HepG2 (cell line): ENCODE results near the gene SDE2. TPM values are rescaled to one million over a fixed set of nuclear protein-coding genes. Genes with fewer than 3 reads are reported as not detected.

Experiments used
- ATAC-seq: fragments of 200-7000 bp; cut with Tn5 transposase; 3 replicates; pipeline ENCODE4 v1.9.1; 2020; ENCODE audit warnings: mild to moderate bottlenecking, moderate library complexity
- BruUV-seq: library from RNA; stranded (reverse); fragments of 400-500 nt; replicated peaks from 2 replicates; lab custom pipeline; 2021; lab: Mats Ljungman, UMichigan
- CTCF ChIA-PET: fragments of 300-600 bp; formaldehyde crosslinking; extraction: SDS; loops from one replicate; lab custom pipeline; 2021; ENCODE audit warnings: low total read pairs, inconsistent platforms, low intra/inter-chr PET ratio; lab: Yijun Ruan, JAX
- POLR2A ChIA-PET: fragments of 350-600 bp; sonication (Branson Sonifier 250); formaldehyde crosslinking; loops from one replicate; lab custom pipeline; 2020; ENCODE audit warnings: antibody characterized with exemption, inconsistent platforms; lab: Yijun Ruan, JAX
- DNase-seq: peaks from one replicate; pipeline ENCODE4 v3.0.0-alpha.2; 2015; ENCODE audit warnings: low spot score
- FAIRE-seq: peaks from 3 replicates; lab custom pipeline; 2011; peaks lifted over from hg19 to GRCh38; lab: Jason Lieb, UNC
- H2AFZ ChIP-seq: one replicate; pipeline ENCODE4 v1.6.1; 2011; ENCODE audit warnings: low read length, inconsistent platforms
- H3K27ac ChIP-seq: fragments of 300-600 bp; 3 replicates; pipeline ENCODE4 v1.8.0; 2011; ENCODE audit warnings: mixed run types, mild to moderate bottlenecking, mixed read lengths, low read length, inconsistent platforms; ENCODE audit not compliant: insufficient read depth; ENCODE audit errors: extremely low read length
- H3K27me3 ChIP-seq, 2 experiments: fragments of 200-600 bp in 1 of 2; 2 replicates in 1 of 2; 3 replicates in 1 of 2; pipeline versions ENCODE4 v1.6.0 to v1.8.0; 2011; ENCODE audit warnings: low read length in 2 of 2, mild to moderate bottlenecking in 2 of 2, moderate library complexity in 2 of 2, inconsistent platforms in 1 of 2; ENCODE audit not compliant: insufficient read depth in 2 of 2, control insufficient read depth in 1 of 2
- H3K36me3 ChIP-seq, 2 experiments: fragments of 200-600 bp in 1 of 2; replicated peaks in 1 of 2; 2 replicates in 1 of 2; 3 replicates in 1 of 2; pipeline versions ENCODE4 v1.5.1 to v1.8.0; 2011; ENCODE audit warnings: low read length in 2 of 2, inconsistent platforms in 1 of 2; ENCODE audit not compliant: insufficient read depth in 2 of 2, control insufficient read depth in 1 of 2
- H3K4me1 ChIP-seq: 2 replicates; pipeline ENCODE4 v1.5.1; 2012; ENCODE audit warnings: low read length, inconsistent platforms; ENCODE audit not compliant: insufficient read depth
- H3K4me2 ChIP-seq: 2 replicates; pipeline ENCODE4 v1.6.0; 2011; ENCODE audit warnings: low read depth, low read length, inconsistent platforms
- H3K4me3 ChIP-seq, 3 experiments: fragments of 200-600 bp in 1 of 3; sonication (generic), shearing (Covaris generic) in 1 of 3; replicated peaks in 1 of 3; 2 replicates each; pipeline ENCODE4 v1.5.1; 2011 to 2016; ENCODE audit warnings: low read length in 3 of 3, inconsistent platforms in 2 of 3, low read depth in 2 of 3, mild to moderate bottlenecking in 2 of 3, control low read depth in 1 of 3, mixed read lengths in 1 of 3; ENCODE audit not compliant: insufficient read depth in 1 of 3
- H3K79me2 ChIP-seq: one replicate; pipeline ENCODE4 v1.6.1; 2011; ENCODE audit warnings: low read length, inconsistent platforms; ENCODE audit not compliant: insufficient read depth
- H3K9ac ChIP-seq: 2 replicates; pipeline ENCODE4 v1.6.0; 2011; ENCODE audit warnings: mild to moderate bottlenecking, low read depth, low read length, inconsistent platforms; ENCODE audit not compliant: insufficient read depth
- H3K9me3 ChIP-seq: 2 replicates; pipeline ENCODE4 v1.5.1; 2012; ENCODE audit warnings: mild to moderate bottlenecking, low read length
- H4K20me1 ChIP-seq: 2 replicates; pipeline ENCODE4 v1.6.0; 2011; ENCODE audit warnings: inconsistent platforms, mild to moderate bottlenecking, low read length, moderate library complexity; ENCODE audit not compliant: insufficient read depth
- ARNTL ChIP-seq: sonication (generic); formaldehyde crosslinking; IDR thresholded peaks from 2 replicates; pipeline ENCODE4 v1.4.0; 2020; ENCODE audit warnings: mild to moderate bottlenecking, missing genetic modification reagents
- KAT7 ChIP-seq: IDR thresholded peaks from 2 replicates; pipeline ENCODE4 v1.6.1; 2018; ENCODE audit warnings: borderline replicate concordance, missing compliant biosample characterization
- PRDM10 ChIP-seq: sonication (generic); formaldehyde crosslinking; IDR thresholded peaks from 2 replicates; pipeline ENCODE4 v1.4.0; 2020; ENCODE audit warnings: low read depth, missing genetic modification reagents
- RORA ChIP-seq: sonication (generic); formaldehyde crosslinking; IDR thresholded peaks from 2 replicates; pipeline ENCODE4 v1.5.0; 2020; ENCODE audit warnings: mild to moderate bottlenecking, missing genetic modification reagents, moderate library complexity
- ZBTB43 ChIP-seq: sonication (generic); formaldehyde crosslinking; conservative IDR thresholded peaks from 2 replicates; pipeline ENCODE4 v1.4.0; 2020; ENCODE audit warnings: missing genetic modification reagents
- ZNF614 ChIP-seq: IDR thresholded peaks from 2 replicates; pipeline ENCODE4 v1.6.1; 2018; ENCODE audit warnings: missing biosample characterization, missing genetic modification reagents, inconsistent platforms, borderline replicate concordance
- WGBS: methylation state at CpG from one replicate; pipeline ENCODE4 v1.1.6; 2017; ENCODE audit warnings: low lambda C conversion rate; 5-methylcytosine and 5-hydroxymethylcytosine counted together
- in situ Hi-C: cut with HindIII; loops from 2 replicates; pipeline ENCODE4 v1.10.0; 2017; ENCODE audit warnings: low pct_unique_long_range_greater_than_20kb; ENCODE audit not compliant: extremely low pct_ligation_motif_present
- intact Hi-C: fragments of 100-400 bp; cut with micrococcal nuclease; formaldehyde crosslinking; loops from one replicate; pipeline ENCODE4 v1.10.0; 2022; ENCODE audit not compliant: unreplicated experiment
- polyA plus RNA-seq, 8 experiments: library from polyadenylated mRNA; depleted of rRNA in 3 of 8; stranded (reverse) in 7 of 8; unstranded in 1 of 8; fragments of >200 nt; fragmentation: Illumina TruSeq in 4 of 8; extraction: Trizol in 4 of 8; gene quantifications; 2 replicates each; pipeline versions ENCODE4 v1.2.1 to v1.2.3, GENCODE V29; 2011 to 2016; ENCODE audit warnings: low read depth in 4 of 8, missing spikeins in 1 of 8, mixed read lengths in 1 of 8; ENCODE audit not compliant: insufficient read depth in 1 of 8
- total RNA-seq, 5 experiments: library from RNA; depleted of rRNA; stranded (reverse); fragments of >200 nt; fragmentation: Illumina TruSeq; extraction: Trizol; gene quantifications; 2 replicates each; pipeline ENCODE4 v1.2.3, GENCODE V29; 2016; ENCODE audit warnings: low read depth in 1 of 5
- TF ChIP-seq, protein P1 (sequence below): IDR thresholded peaks from 2 replicates; pipeline ENCODE4 v1.6.1; 2012; ENCODE audit warnings: low read depth, low read length, improper control_type of control experiment
- TF ChIP-seq, protein P2 (sequence below): IDR thresholded peaks from 2 replicates; pipeline ENCODE4 v1.6.1; 2018; ENCODE audit warnings: missing genetic modification reagents
- TF ChIP-seq, protein P3 (sequence below): sonication (generic); formaldehyde crosslinking; IDR thresholded peaks from 2 replicates; pipeline ENCODE4 v1.4.0; 2020; ENCODE audit warnings: mild to moderate bottlenecking, missing genetic modification reagents

SDE2 gene
- total and polyA plus RNA-seq, 2 of the 13 experiments (the other 11 are each of a cell fraction or from before 2014, with no cell fraction given): 10.8 to 19.6 TPM

- Histone ChIP-seq H2AFZ (no peak overlapping the region), H3K4me3 (no peak overlapping the region), H3K4me1 (peaks cover 49% of the 10 kb centered on the region), H4K20me1 (no peaks in the 10 kb centered on the region), H3K4me2 (no peak overlapping the region), H3K9ac (no peak overlapping the region), H3K36me3 (no peaks in the 10 kb centered on the region), H3K27me3 (peaks cover 3 to 17% of the 10 kb centered on the region in 2 experiments; a peak in 3 of 5 replicates), H3K79me2 (no peaks in the 10 kb centered on the region), H3K27ac (no peak overlapping the region), H3K9me3 (no peaks in the 10 kb centered on the region)
- ATAC-seq (no peak), DNase-seq (no peak), FAIRE-seq (no peak)
- POLR2A ChIA-PET: no interaction called here
- no TSS peak for BruUV-seq
- in situ Hi-C loops (no loop called here), intact Hi-C loops (no loop called here)
- CTCF ChIA-PET: no interaction called here
- WGBS: 0% methylated on average over 1 of the region's 1 CpG
- no peak for TF ChIP-seq ZBTB43 (CRISPR knock-in tag)
- no peak for TF ChIP-seq RORA (CRISPR knock-in tag)
- TF ChIP-seq ZNF614 (CRISPR knock-in tag): no peak
- no peak for TF ChIP-seq KAT7
- TF ChIP-seq, protein P1, sequence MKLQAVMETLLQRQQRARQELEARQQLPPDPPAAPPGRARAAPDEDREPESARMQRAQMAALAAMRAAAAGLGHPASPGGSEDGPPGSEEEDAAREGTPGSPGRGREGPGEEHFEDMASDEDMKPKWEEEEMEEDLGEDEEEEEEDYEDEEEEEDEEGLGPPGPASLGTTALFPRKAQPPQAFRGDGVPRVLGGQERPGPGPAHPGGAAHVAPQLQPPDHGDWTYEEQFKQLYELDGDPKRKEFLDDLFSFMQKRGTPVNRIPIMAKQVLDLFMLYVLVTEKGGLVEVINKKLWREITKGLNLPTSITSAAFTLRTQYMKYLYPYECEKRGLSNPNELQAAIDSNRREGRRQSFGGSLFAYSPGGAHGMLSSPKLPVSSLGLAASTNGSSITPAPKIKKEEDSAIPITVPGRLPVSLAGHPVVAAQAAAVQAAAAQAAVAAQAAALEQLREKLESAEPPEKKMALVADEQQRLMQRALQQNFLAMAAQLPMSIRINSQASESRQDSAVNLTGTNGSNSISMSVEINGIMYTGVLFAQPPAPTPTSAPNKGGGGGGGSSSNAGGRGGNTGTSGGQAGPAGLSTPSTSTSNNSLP: no peak
- TF ChIP-seq, protein P2, sequence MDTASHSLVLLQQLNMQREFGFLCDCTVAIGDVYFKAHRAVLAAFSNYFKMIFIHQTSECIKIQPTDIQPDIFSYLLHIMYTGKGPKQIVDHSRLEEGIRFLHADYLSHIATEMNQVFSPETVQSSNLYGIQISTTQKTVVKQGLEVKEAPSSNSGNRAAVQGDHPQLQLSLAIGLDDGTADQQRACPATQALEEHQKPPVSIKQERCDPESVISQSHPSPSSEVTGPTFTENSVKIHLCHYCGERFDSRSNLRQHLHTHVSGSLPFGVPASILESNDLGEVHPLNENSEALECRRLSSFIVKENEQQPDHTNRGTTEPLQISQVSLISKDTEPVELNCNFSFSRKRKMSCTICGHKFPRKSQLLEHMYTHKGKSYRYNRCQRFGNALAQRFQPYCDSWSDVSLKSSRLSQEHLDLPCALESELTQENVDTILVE (CRISPR knock-in tag): no peak
- TF ChIP-seq, protein P3, sequence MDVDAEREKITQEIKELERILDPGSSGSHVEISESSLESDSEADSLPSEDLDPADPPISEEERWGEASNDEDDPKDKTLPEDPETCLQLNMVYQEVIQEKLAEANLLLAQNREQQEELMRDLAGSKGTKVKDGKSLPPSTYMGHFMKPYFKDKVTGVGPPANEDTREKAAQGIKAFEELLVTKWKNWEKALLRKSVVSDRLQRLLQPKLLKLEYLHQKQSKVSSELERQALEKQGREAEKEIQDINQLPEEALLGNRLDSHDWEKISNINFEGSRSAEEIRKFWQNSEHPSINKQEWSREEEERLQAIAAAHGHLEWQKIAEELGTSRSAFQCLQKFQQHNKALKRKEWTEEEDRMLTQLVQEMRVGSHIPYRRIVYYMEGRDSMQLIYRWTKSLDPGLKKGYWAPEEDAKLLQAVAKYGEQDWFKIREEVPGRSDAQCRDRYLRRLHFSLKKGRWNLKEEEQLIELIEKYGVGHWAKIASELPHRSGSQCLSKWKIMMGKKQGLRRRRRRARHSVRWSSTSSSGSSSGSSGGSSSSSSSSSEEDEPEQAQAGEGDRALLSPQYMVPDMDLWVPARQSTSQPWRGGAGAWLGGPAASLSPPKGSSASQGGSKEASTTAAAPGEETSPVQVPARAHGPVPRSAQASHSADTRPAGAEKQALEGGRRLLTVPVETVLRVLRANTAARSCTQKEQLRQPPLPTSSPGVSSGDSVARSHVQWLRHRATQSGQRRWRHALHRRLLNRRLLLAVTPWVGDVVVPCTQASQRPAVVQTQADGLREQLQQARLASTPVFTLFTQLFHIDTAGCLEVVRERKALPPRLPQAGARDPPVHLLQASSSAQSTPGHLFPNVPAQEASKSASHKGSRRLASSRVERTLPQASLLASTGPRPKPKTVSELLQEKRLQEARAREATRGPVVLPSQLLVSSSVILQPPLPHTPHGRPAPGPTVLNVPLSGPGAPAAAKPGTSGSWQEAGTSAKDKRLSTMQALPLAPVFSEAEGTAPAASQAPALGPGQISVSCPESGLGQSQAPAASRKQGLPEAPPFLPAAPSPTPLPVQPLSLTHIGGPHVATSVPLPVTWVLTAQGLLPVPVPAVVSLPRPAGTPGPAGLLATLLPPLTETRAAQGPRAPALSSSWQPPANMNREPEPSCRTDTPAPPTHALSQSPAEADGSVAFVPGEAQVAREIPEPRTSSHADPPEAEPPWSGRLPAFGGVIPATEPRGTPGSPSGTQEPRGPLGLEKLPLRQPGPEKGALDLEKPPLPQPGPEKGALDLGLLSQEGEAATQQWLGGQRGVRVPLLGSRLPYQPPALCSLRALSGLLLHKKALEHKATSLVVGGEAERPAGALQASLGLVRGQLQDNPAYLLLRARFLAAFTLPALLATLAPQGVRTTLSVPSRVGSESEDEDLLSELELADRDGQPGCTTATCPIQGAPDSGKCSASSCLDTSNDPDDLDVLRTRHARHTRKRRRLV (CRISPR knock-in tag): no peak
- TF ChIP-seq ARNTL (CRISPR knock-in tag): no peak
- no peak for TF ChIP-seq PRDM10
Measured at GRCh38 chr1:225941942-225942222, 57.3 kb downstream of the SDE2 start.
